Urinary bladder (tissue), 4 donors: Measurements from ENCODE around the gene CHST15. TPM values are rescaled to one million over a fixed set of nuclear protein-coding genes. Genes with fewer than 3 reads are reported as not detected.

Source experiments
- DNase-seq: peaks from one replicate; pipeline ENCODE4 v3.0.0-alpha.2; 2015; ENCODE audit errors: extremely low spot score
- H3K27ac ChIP-seq: one replicate; pipeline ENCODE4 v1.5.1; 2013; ENCODE audit warnings: low read depth, mild to moderate bottlenecking, moderate library complexity
- H3K36me3 ChIP-seq: one replicate; pipeline ENCODE4 v1.6.1; 2013; ENCODE audit warnings: mild to moderate bottlenecking, moderate library complexity; ENCODE audit not compliant: insufficient read depth
- H3K4me1 ChIP-seq: one replicate; pipeline ENCODE4 v1.6.1; 2013; ENCODE audit warnings: mild to moderate bottlenecking, moderate library complexity; ENCODE audit not compliant: insufficient read depth
- H3K4me3 ChIP-seq: one replicate; pipeline ENCODE4 v1.5.1; 2013; ENCODE audit warnings: low read depth, low read length
- WGBS: extraction: QIAGEN DNeasy Blood & Tissue Kit; methylation state at CpG from one replicate; pipeline ENCODE4 v1.1.7; 2013; 5-methylcytosine and 5-hydroxymethylcytosine counted together
- polyA plus RNA-seq: library from polyadenylated mRNA; stranded (reverse); fragments of 200-250 nt; gene quantifications from one replicate; pipeline ENCODE4 v1.2.3, GENCODE V29; 2013
- total RNA-seq: library from RNA; depleted of rRNA; stranded (reverse); fragments of >200 nt; gene quantifications from one replicate; pipeline ENCODE4 v1.2.3, GENCODE V29; 2014
- donor health status: healthy with polysubstance abuse.
- donor health status: healthy.

The CHST15 gene
- total and polyA plus RNA-seq, 2 donors = 7.8 to 17.8 TPM

DNA sequence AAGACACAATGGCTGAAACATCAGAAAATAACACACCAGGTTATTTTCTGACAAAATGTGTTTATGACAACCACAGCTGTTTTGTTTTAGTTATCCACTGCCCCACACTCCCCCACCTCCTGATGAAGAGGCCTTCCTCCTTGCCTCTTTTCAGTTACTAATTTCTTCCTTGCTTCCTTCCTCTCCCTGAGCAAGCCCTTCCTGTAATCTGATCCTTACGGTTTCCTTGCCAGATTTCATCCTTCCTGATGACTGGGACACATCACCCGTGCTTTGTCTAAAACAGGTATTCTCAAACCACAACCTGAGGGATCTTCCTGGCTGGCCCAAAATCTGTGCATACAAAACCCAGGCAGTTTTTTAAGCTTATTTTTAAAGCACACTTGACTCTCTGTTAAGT lies 39.4 kb downstream of the CHST15 start:
- no peaks in the 10 kb centered on the region for H3K4me1 ChIP-seq
- WGBS = 42% methylated on average over 2 of the region's 2 CpGs
- no peak for DNase-seq

DNA sequence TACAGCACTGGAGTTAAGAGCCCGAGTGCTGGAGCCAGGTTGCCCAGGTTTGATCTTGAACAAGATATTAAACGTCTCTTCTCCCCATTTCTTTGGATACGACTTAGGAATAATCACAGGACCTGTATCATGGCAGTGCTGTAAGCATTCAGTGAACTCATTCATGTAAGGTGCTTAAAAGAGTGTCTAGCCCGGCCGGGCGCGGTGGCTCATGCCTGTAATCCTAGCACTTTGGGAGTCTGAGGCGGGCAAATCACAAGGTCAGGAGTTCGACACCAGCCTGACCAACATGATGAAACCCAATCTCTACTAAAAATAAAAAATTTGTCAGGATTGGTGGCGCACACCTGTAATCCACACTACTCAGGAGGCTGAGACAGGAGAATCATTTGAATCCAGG lies 40.8 kb downstream of the CHST15 start:
- Histone ChIP-seq H3K4me1 (no peaks in the 10 kb centered on the region), H3K27ac (no peak overlapping the region), H3K4me3 (no peak overlapping the region), H3K36me3 (no peaks in the 10 kb centered on the region)
- no peak for DNase-seq
- whole genome bisulfite sequencing = 96% methylated on average over 10 of the region's 10 CpGs

More for the DNA sequence above, 39.4 kb downstream of the CHST15 start:
- Histone ChIP-seq H3K36me3 (no peaks in the 10 kb centered on the region), H3K4me3 (no peak overlapping the region), H3K27ac (no peak overlapping the region)

DNA sequence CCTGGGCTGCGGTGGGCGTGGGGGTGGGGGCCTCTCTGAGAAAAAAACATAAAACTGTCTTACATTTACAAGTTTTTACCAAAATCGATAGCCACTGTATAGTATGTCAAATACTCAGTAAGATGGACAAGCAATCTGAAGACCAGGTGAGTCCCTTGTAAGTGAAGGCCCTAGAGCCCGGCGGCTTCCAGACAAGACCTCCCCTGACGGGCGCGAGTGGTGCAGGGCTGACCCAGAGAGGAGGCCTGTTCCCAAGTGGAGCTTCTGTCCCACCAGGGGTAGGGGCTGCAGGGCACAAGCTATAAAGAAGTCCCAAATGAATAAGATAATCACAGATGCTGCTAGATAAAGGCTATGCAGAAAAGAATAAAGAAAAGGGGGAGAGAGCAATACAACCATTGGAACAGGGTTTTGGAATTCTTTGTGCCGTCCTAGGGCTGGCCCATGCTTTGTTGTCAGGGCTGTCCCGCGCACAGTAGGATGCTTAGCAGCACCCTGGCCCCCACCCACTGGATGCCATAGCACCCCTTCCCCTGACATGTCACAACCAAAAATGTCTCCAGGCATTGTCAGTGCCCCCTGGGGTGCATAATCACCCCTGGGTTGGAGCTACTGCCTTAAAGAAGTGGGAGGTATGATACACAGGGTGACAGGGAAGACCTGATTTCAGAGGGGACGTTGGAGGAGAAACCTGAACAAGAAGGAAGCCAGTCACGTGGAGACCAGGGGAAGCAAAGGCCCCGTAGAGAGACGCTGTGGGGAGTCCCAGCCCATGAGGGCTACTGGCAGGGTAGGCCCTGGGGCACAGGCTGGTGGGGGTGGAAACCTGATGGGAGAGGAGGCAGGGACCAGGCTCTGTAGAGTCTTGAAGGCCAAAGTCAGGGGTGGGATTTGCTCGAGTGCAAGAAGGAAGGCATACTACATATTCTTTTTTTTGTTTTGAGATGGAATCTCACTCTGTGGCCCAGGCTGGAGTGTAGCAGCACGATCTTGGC lies 43.1 kb downstream of the CHST15 start:
- Histone ChIP-seq H3K4me3 (no peak overlapping the region), H3K36me3 (no peaks in the 10 kb centered on the region), H3K4me1 (no peaks in the 10 kb centered on the region), H3K27ac (no peak overlapping the region)
- no peak for DNase-seq
- WGBS = 92% methylated on average over 17 of the region's 17 CpGs

DNA sequence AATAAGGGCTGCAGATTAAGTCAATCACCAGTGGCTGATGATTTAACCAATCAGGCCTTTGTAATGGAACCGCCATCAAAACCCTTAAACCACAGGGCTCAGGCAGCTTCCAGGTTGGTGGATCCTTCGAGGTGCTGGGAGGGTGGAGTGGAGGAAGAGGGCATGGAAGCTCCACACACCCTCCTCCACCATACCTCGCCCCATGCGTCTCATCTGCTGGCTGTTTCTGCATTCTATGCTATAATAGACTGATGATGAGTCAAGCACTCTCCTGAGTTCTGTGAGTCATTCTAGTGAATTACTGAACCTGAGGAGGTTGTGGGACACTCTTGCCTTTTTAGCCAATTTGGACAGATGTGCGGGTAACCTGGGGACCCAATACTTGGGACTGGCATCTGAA lies 43.9 kb downstream of the CHST15 start:
- DNase-seq = no peak
- 96% methylated on average over 5 of the region's 5 CpGs for WGBS
- Histone ChIP-seq H3K4me3 (no peak overlapping the region), H3K27ac (no peak overlapping the region), H3K36me3 (no peaks in the 10 kb centered on the region), H3K4me1 (no peaks in the 10 kb centered on the region)

DNA sequence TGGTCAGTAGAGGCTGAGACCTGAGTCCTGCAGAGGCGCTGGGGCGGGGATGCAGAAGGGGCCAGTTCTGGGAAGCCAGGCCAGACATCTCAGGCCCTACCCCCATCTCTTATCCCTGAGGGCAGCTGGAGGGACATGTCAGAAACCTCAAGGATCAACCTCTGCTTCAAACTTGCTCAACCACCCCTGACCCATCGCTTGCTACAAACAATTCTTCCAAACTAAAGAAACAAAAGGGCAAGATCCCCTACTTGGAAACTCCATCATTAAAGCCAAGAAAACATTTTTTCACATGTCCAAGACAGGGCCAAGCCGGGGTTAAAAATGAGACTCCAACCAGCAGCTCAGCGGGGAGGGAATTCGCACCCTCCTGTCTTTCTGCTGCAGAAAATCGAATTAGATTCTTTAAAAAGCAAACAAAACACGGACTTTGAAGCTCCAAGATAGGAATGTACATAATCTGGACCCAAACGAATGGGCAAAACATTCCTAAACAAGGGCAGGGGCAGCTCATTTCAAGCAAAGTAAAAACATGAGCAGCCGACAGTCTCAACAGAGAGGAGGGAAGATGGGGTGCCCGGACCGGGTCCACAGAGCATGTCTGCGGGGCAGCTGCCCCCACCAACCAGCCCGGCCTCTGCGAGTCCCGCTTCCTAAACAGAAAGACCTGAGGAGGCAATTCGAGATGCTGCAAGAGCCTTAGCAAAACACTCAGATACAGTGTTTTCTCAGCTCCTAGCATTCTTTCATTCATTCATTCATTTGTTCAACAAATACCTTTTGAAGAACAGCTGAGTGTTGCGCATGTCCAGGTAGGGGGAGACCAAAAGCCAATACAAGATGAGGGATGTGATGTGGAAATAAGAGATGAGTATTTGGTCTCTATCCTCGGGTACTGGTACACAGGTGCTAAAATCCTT lies 44.8 kb downstream of the CHST15 start:
- Histone ChIP-seq H3K27ac (no peak overlapping the region), H3K4me3 (no peak overlapping the region), H3K4me1 (no peaks in the 10 kb centered on the region), H3K36me3 (no peaks in the 10 kb centered on the region)
- WGBS = 80% methylated on average over 19 of the region's 19 CpGs
- DNase-seq = no peak

DNA sequence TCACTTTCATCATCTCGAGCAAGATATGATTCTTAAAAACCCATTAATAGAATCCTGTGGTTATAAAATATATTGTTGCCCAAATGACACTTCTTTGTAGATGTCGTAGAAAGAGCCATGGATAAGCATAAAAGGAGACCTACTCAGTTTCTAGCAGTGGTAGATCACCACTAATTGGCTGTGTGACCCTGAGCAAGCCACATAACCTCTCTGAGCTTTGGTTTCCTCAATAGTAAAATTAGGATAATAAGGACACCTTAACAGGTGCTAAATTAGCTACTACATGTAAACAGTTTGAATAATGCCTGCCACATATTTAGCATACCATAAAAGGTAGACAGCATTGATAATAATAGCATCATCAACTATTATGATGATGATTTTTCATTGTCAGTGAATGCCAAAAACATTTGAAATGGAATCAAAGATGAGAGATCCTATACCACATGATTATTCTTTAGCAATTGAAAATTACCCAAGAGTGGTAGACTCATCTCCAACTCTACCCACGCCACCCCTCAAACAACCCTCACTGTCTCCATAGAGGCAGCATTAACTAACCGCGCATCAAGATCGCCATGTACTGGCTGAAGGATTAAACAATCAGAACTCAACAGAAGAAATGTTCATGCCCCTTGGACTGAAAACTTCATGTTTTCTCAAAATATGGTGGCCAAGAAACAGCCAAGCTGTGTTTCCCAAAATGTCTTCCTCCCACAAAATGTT lies 45.8 kb downstream of the CHST15 start:
- 95% methylated on average over 6 of the region's 6 CpGs for WGBS
- Histone ChIP-seq H3K27ac (no peak overlapping the region), H3K4me3 (no peak overlapping the region), H3K4me1 (no peaks in the 10 kb centered on the region), H3K36me3 (no peaks in the 10 kb centered on the region)
- DNase-seq = no peak

DNA sequence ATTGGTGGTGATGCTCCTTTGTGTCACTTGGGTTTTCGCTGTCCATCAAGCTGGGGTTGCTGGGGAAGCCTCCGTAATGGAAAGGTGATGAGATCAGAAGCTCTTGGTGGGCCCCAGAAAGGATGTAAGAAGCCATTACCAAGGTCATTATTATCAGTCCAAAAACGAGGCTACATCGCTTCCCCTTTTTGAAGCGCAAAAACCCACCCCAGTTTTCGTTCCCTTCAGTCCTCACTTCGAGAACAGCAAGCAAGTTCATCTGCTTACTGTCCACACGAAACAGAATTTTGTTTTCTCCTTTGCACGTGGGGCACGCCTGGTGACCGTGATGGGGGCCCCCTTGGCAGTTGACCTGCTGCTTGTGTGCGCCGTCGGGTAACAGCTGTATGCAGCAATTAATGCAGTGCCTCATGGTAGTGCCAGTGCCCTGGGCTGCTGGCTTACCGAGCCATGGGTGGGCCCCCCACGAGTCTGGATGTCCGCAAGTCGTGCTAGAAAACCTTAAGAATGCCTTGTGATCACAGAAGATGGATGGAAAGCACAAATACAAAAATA lies 47.5 kb downstream of the CHST15 start:
- no peaks in the 10 kb centered on the region for H3K4me1 ChIP-seq
- DNase-seq = no peak
- no peak overlapping the region for H3K27ac ChIP-seq
- H3K36me3 ChIP-seq = no peaks in the 10 kb centered on the region
- no peak overlapping the region for H3K4me3 ChIP-seq
- 90% methylated on average over 18 of the region's 18 CpGs for whole genome bisulfite sequencing

DNA sequence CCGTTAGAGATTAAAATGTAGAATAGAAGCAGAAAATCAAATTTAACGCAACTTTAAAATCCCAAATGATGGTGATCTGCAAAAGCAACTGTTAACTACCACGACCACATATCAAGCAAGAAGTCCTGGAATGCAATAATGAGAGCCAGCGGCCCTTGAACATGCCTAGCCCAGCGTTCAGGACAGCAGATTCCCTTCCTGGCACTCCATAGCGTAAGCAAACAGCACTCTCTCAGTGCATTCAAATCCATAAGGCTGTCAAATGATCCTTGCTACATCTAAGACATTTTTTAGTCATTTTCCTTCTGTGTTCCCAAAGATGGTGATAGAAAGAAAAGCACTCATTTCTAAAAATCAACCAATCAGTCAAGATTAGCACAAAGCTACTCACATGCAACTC lies 48.1 kb downstream of the CHST15 start:
- H3K4me3 ChIP-seq = no peak overlapping the region
- 70% methylated on average over 6 of the region's 6 CpGs for WGBS
- no peaks in the 10 kb centered on the region for H3K36me3 ChIP-seq
- H3K27ac ChIP-seq = no peak overlapping the region
- H3K4me1 ChIP-seq = no peaks in the 10 kb centered on the region
- DNase-seq = no peak

DNA sequence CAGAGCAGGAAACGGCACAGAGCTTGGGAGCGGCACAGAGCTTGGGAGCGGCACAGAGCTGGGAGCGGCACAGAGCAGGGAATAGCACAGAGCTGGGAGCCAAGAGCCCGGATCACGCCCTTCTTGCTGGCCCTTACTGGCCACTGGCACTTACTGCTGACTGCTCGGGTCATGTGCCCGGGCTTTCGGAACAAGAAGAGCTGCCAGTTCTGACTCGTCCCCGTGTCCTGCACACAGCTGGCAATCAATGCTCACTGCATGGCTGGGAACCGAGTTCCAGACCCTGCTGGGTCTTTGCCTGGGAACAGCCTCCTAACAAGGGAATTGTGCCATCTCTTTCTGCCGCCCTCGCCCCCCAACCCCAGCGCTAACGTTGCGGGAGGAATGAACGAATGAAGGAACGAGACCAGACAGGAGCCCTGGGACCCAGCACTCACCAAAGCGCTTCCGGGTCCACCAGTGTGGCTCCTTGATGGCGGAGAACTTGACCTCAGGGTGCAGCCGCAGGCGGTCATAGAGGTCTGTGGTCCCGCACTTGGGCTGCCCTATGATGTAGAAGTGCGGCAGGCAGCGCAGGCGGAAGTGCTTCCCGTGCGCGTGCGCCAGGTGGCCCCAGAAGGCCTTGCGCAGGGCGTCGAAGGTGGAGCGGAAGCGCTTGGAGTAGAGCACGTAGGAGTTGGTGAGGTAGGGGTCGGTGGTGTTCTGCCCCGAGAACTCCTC lies 49.1 kb downstream of the CHST15 start:
- H3K36me3 ChIP-seq = no peaks in the 10 kb centered on the region
- DNase-seq = no peak
- no peak overlapping the region for H3K27ac ChIP-seq
- 95% methylated on average over 40 of the region's 40 CpGs for WGBS
- H3K4me1 ChIP-seq = no peaks in the 10 kb centered on the region
- no peak overlapping the region for H3K4me3 ChIP-seq

DNA sequence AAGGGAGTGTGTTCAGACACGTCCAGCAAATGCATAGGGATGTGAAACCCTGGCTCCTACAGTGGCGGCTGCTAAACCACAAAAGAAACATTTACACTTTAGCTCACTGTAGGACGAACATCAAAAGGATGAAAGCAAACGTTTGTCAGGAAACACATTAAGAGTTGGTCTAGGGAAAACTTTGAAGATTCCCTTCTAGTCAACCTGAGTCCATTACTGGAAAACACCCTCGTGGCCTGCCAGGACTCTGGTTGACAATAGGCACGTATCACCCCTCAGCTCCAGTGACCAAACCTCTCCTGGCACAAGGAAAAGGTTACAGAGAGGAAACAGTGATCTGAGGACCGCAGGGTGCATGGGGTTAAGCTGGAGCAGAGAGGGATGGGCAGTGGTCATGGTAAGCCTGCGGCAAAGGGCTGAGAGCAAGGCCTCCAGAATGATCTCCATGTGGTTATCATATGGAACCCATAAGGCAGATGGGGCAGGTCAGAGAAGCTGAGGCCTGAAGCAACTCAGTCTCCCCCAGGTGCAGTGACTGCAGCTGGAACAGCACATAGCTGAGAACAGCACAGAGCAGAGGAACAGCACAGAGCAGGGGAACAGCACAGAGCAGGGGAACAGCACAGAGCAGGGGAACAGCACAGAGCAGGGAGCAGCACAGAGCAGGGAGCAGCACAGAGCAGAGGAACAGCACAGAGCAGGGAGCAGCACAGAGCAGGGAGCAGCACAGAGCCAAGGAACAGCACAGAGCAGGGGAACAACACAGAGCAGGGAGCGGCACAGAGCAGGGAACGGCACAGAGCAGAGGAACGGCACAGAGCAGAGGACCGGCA lies 49.9 kb downstream of the CHST15 start:
- Histone ChIP-seq H3K36me3 (no peaks in the 10 kb centered on the region), H3K4me1 (no peaks in the 10 kb centered on the region), H3K4me3 (no peak overlapping the region), H3K27ac (no peak overlapping the region)
- 68% methylated on average over 12 of the region's 12 CpGs for WGBS
- no peak for DNase-seq

DNA sequence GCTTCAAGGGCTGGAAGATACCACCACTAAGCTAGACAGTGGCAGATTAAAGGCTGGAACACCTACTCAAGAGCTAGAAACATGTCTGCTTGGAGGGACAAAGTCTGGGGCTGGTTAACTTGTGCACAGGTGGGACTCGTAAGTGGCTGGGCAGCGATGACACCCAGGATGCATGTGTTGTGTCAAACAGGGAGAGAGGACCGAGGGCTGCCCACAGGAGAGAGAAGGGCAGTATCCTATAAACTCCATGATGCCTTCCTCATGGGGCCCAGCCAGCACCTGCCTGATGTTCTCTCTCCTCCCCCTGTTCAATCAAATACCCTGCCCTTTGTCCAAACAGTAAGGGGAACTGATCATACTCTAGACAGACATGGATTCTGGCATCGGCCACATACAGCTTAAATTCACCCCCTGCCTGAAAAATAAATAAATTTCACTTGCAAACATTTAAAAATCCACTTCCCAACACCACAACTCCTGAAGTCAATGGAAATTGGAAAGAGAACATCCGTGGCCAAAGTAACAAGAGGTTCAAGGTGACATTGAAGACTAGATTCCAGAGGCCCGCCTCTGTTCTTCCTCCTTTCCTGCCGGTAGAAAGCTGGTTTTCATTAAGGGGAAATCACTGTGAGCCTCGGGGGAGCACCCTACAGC lies 50.6 kb downstream of the CHST15 start:
- H3K27ac ChIP-seq = no peak overlapping the region

More for the DNA sequence above, 50.6 kb downstream of the CHST15 start:
- DNase-seq = no peak
- H3K4me1 ChIP-seq = no peaks in the 10 kb centered on the region
- H3K36me3 ChIP-seq = no peaks in the 10 kb centered on the region
- no peak overlapping the region for H3K4me3 ChIP-seq
- WGBS = 65% methylated on average over 8 of the region's 8 CpGs
